IPS-20b (cell line): ENCODE results near the gene CEND1.

ENCODE experiments used
- H3K27ac ChIP-seq: one replicate; pipeline ENCODE4 v1.5.1; 2013; ENCODE audit warnings: low read length
- H3K27me3 ChIP-seq: 2 replicates; pipeline ENCODE4 v1.6.1; 2013; ENCODE audit warnings: mild to moderate bottlenecking, low read length, inconsistent platforms; ENCODE audit not compliant: insufficient read depth
- H3K36me3 ChIP-seq: 2 replicates; pipeline ENCODE4 v1.6.1; 2013; ENCODE audit warnings: low read depth, mild to moderate bottlenecking, inconsistent platforms, low read length, moderate library complexity; ENCODE audit not compliant: insufficient read depth
- H3K4me1 ChIP-seq: 2 replicates; pipeline ENCODE4 v1.6.1; 2013; ENCODE audit warnings: mild to moderate bottlenecking, control low read depth, inconsistent platforms, low read length, moderate library complexity; ENCODE audit not compliant: insufficient read depth
- H3K4me3 ChIP-seq: 2 replicates; pipeline ENCODE4 v1.5.1; 2013; ENCODE audit warnings: mild to moderate bottlenecking, low read length, inconsistent platforms
- H3K9ac ChIP-seq: 2 replicates; pipeline ENCODE4 v1.6.1; 2013; ENCODE audit warnings: low read depth, mild to moderate bottlenecking, inconsistent platforms, low read length, moderate library complexity
- H3K9me3 ChIP-seq: 2 replicates; pipeline ENCODE4 v1.6.1; 2013; ENCODE audit warnings: mild to moderate bottlenecking, low read depth, low read length, inconsistent platforms; ENCODE audit not compliant: insufficient read depth

Gene CEND1

GRCh38 chr11:808427-809286 is 18.8 kb upstream of the CEND1 start:
- Histone ChIP-seq H3K27ac (peak overlapping the region; percentile 100), H3K4me1 (peaks cover 10% of the 10 kb centered on the region; the same call in 1 of the 2 replicates), H3K36me3 (peaks cover 32% of the 10 kb centered on the region), H3K27me3 (no peaks in the 10 kb centered on the region), H3K9ac (peak overlapping the region; percentile 100), H3K9me3 (no peaks in the 10 kb centered on the region), H3K4me3 (peak overlapping the region; percentile 97)

- H3K4me1 ChIP-seq: peaks cover 4% of the 10 kb centered on the region; the same call in 1 of the 2 replicates
- H3K27me3 ChIP-seq: no peaks in the 10 kb centered on the region
- H3K4me3 ChIP-seq: peak overlapping the region; percentile 79
- H3K27ac ChIP-seq: no peak overlapping the region
- peaks cover 18% of the 10 kb centered on the region; the same call in 1 of the 2 replicates for H3K36me3 ChIP-seq
- no peaks in the 10 kb centered on the region for H3K9me3 ChIP-seq
- H3K9ac ChIP-seq: peak overlapping the region; percentile 79; the same call in 1 of the 2 replicates
Observed at GRCh38 chr11:804599-804964, 14.7 kb upstream of the CEND1 start.

- H3K4me3 ChIP-seq: peak overlapping the region; percentile 79
- H3K4me1 ChIP-seq: peaks cover 4% of the 10 kb centered on the region; the same call in 1 of the 2 replicates
- H3K36me3 ChIP-seq: peaks cover 18% of the 10 kb centered on the region; the same call in 1 of the 2 replicates
- H3K9ac ChIP-seq: peak overlapping the region; percentile 79; the same call in 1 of the 2 replicates
- no peaks in the 10 kb centered on the region for H3K27me3 ChIP-seq
- no peaks in the 10 kb centered on the region for H3K9me3 ChIP-seq
- no peak overlapping the region for H3K27ac ChIP-seq
Observed at GRCh38 chr11:803770-804598, 14.1 kb upstream of the CEND1 start.

GRCh38 chr11:803467-803742 is 13.5 kb upstream of the CEND1 start:
- Histone ChIP-seq H3K27me3 (no peaks in the 10 kb centered on the region), H3K36me3 (peaks cover 18% of the 10 kb centered on the region; the same call in 1 of the 2 replicates), H3K4me3 (no peak overlapping the region), H3K4me1 (peaks cover 4% of the 10 kb centered on the region; the same call in 1 of the 2 replicates), H3K9me3 (no peaks in the 10 kb centered on the region), H3K9ac (no peak overlapping the region; the same call in 1 of the 2 replicates), H3K27ac (no peak overlapping the region)

- Histone ChIP-seq H3K27ac (no peak overlapping the region), H3K36me3 (peaks cover 18% of the 10 kb centered on the region; the same call in 1 of the 2 replicates), H3K9ac (no peak overlapping the region), H3K27me3 (no peaks in the 10 kb centered on the region), H3K4me3 (no peak overlapping the region), H3K9me3 (no peaks in the 10 kb centered on the region), H3K4me1 (peaks cover 4% of the 10 kb centered on the region; the same call in 1 of the 2 replicates)
Observed at GRCh38 chr11:802693-803466, 13.0 kb upstream of the CEND1 start.

- H3K9me3 ChIP-seq: no peaks in the 10 kb centered on the region
- H3K27ac ChIP-seq: no peak overlapping the region
- no peak overlapping the region for H3K9ac ChIP-seq
- H3K4me1 ChIP-seq: peaks cover 5% of the 10 kb centered on the region; the same call in 1 of the 2 replicates
- H3K27me3 ChIP-seq: no peaks in the 10 kb centered on the region
- H3K4me3 ChIP-seq: no peak overlapping the region
- peaks cover 18% of the 10 kb centered on the region; the same call in 1 of the 2 replicates for H3K36me3 ChIP-seq
Observed at GRCh38 chr11:802018-802617, 12.2 kb upstream of the CEND1 start.

- H3K9me3 ChIP-seq: no peaks in the 10 kb centered on the region
- no peaks in the 10 kb centered on the region for H3K27me3 ChIP-seq
- no peak overlapping the region for H3K27ac ChIP-seq
- no peak overlapping the region for H3K4me3 ChIP-seq
- peaks cover 8% of the 10 kb centered on the region; the same call in 1 of the 2 replicates for H3K4me1 ChIP-seq
- H3K9ac ChIP-seq: no peak overlapping the region
- H3K36me3 ChIP-seq: peaks cover 18% of the 10 kb centered on the region; the same call in 1 of the 2 replicates
Observed at GRCh38 chr11:801097-801780, 11.3 kb upstream of the CEND1 start.

GRCh38 chr11:800473-800872 is 10.6 kb upstream of the CEND1 start:
- Histone ChIP-seq H3K9ac (no peak overlapping the region), H3K9me3 (no peaks in the 10 kb centered on the region), H3K4me1 (peaks cover 8% of the 10 kb centered on the region; the same call in 1 of the 2 replicates), H3K27me3 (no peaks in the 10 kb centered on the region), H3K4me3 (no peak overlapping the region), H3K27ac (no peak overlapping the region), H3K36me3 (peaks cover 18% of the 10 kb centered on the region; the same call in 1 of the 2 replicates)

GRCh38 chr11:799641-800316 is 9.9 kb upstream of the CEND1 start:
- H3K9me3 ChIP-seq: no peaks in the 10 kb centered on the region
- peaks cover 8% of the 10 kb centered on the region; the same call in 1 of the 2 replicates for H3K4me1 ChIP-seq
- H3K27me3 ChIP-seq: no peaks in the 10 kb centered on the region
- no peak overlapping the region for H3K9ac ChIP-seq
- no peak overlapping the region for H3K27ac ChIP-seq
- H3K4me3 ChIP-seq: no peak overlapping the region
- H3K36me3 ChIP-seq: peaks cover 18% of the 10 kb centered on the region; the same call in 1 of the 2 replicates

GRCh38 chr11:798093-798713 is 8.3 kb upstream of the CEND1 start, which contains the start of gene SLC25A22:
Gene SLC25A22, minus strand, starts transcription at chr11:798281. Its CDS starts 3,275 bp downstream, at chr11:795006.
- no peaks in the 10 kb centered on the region for H3K9me3 ChIP-seq
- peak within 1 kb of the TSS; percentile 65 for H3K27ac ChIP-seq
- peak within 1 kb of the TSS; percentile 95 for H3K4me3 ChIP-seq
- H3K9ac ChIP-seq: peak within 1 kb of the TSS; percentile 87
- peaks cover 4% of the 10 kb centered on the region; the same call in 1 of the 2 replicates for H3K4me1 ChIP-seq
- H3K27me3 ChIP-seq: no peaks in the 10 kb centered on the region
- H3K36me3 ChIP-seq: peaks cover 22% of the 10 kb centered on the region
